NCI-H2227 (cell line): ENCODE measurements around the gene KCNK2.

Experiments
- DNase-seq: peaks from one replicate; lab custom pipeline; 2025; ENCODE audit not compliant: unreplicated experiment; lab: John Stamatoyannopoulos, UW

KCNK2 gene

DNA sequence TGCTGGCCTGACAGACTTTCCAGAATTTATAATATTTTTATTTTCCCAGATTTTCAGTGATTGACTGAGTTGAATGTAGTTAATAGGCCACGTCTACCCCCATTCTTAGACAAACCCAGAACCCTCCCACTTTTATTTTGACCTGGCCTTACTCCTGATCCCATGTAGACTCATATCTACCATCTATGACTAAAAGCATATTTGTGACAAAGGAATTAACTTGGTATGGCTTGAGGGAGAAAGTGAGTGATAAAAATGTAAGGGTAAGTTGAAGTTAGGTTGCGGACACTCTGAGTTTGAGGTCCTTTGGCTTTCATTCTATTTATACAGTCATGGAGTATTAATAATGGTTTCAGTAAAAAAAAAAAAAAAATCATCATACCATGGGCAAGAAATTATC lies 168.4 kb downstream of the KCNK2 start:
- no peak for DNase-seq

DNA sequence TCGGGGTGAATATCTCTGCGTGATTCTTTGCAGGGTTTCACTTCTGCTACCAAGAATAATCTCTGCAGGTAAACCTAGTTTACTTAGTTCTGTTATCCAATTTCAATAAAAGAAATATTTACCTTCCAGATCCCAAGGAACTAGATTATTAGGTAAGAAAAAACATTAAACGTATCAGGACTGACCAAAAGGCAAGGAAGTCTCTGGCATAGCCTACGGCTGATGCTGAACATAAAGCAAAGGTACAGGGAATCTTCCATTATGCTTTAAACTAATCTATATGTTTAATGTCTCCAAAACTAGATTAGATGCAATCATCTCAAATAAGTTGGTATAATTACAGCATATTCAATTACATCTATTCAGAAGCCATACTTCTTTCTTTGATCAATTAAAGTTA lies 168.9 kb downstream of the KCNK2 start:
- no peak for DNase-seq

DNA sequence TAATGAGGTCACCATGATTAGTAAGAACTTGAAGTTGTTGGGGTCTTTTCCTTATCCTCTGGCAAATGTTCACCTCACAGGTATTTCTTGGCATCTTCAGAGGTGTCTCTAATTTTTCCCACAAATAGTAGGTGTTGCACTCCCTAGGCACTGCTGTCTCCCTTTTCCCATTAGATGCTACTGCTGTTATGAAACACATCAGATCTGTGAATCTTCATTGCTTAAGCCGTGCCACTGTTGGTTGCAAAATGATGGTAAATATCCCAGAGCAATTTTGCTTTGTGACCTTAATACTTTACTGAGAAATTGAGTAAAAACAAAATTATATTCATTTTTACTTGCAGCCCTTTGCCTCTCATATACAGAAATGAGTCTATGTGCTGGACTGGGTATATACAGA lies 169.6 kb downstream of the KCNK2 start:
- DNase-seq, result no peak

DNA sequence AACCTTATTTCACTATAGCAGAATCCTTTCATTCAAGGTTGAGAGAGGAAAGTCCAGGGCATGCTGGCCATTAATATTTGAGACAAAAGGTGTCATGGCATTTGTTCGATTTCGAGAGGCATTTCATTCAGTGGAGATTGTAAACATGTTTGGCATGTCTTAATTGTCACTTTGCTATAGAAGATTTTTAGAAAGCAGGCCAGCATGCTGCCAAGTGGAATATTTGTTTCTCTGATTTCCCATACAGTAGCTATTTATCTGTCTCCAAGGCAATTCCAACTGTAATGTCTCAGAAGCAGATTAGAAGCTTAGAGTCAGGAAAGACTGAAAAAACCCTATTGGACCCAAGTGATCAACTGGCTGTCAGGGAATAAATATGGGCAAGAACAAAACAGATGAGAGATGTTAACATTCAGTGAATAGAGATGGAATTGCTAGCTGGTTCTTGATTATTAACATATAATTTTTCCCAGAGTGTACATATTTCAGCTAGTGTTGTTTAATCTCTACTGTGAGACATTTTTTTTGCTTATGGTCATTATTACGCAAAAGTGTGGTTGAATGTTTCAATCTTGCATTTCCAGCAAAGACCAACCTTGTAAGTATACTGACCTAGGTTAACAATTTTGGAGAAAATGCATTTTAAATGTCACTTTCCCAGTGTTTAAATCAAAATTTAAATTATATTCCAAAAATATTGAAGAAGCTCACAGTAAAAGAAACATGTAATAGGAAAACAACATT lies 174.6 kb downstream of the KCNK2 start:
- DNase-seq, result no peak

DNA sequence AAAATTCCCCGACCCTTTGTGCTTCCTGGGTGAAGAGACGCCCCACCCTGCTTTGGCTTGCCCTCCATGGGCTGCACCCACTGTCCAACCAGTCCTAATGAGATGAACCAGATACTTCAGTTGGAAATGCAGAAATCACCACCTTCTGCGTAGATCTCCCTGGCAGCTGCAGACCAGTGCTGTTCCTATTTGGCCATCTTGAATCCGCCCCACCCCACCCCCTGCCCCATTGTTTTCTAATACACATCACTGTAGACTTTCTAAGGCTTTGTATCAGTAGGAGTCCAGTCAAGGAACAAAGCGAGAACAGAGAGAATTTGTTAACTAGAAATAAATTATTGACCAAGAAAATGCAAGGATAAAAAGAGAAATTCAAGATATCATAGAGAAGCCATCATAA lies 178.2 kb downstream of the KCNK2 start:
- DNase-seq, result no peak

DNA sequence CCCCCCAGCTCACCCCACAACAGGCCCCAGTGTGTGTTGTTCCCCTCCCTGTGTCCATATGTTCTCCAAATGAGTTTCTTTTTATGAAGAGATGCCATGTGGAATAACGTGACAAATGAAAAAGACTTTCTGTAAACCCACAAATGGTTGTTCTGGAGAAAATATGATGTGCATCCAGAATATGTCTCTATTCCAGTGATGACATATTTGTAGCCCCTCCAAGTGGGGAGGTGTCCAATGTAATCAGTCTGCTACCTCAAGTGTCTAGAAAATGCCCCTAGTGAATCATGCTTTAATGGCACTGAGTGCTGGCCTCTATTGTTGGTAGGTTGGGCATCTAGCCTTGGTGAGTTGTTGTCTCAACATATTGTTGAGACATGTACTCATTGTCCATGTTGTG lies 179.6 kb downstream of the KCNK2 start:
- no peak for DNase-seq

DNA sequence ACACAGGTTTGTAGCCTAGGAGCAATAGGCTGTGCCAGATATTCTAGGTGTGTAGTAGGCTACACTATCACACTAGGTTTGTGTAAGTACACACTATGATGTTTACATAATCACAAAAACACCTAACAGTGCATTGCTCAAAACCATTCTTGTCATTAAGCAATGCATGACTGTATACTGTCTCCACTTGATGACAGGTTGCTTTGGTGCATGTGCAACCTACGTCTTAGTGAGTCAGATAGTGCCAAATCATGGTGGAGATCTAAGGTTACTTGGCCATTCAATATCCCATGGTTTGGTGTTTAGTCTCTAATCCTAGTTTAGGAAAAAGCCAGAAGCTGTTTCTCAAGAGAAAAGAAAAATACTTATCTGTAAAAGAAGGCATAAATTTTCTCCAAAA lies 181.1 kb downstream of the KCNK2 start:
- DNase-seq, result no peak

DNA sequence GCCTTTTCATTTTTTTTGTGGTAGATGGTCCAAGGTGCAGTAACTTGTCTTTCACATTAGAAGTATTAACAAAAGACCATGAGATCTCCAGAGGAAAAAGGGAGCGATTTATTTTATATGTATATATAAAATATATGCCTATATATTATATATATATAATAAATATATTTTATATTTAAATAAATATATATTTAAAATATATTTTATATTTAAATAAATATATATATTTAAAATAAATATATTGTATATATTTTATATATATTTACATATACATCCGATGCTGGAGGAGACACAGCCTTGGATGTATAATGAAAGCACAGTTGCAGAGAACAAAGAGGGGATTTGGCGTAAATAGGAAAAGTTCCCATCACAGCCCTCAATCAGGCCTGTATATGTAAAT lies 182.1 kb downstream of the KCNK2 start:
- DNase-seq, result no peak

DNA sequence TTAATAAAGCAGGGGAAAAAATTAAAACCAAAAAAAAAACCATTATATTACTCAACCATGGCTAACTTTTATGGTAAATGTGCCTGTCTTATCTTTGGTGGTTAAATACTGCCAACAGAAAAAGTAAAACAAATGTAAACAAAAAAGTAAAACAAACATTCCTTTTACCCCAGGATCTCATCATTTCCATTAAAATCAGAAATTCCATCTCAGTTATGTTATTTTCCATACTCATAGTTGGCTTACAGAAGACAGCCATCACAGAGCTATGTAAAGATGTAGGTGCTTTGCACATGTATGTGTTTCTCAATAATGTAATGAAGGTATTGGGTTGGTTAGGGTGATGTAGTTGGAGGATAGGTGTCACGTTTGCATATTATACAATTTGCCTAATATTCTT lies 185.0 kb downstream of the KCNK2 start:
- no peak for DNase-seq

DNA sequence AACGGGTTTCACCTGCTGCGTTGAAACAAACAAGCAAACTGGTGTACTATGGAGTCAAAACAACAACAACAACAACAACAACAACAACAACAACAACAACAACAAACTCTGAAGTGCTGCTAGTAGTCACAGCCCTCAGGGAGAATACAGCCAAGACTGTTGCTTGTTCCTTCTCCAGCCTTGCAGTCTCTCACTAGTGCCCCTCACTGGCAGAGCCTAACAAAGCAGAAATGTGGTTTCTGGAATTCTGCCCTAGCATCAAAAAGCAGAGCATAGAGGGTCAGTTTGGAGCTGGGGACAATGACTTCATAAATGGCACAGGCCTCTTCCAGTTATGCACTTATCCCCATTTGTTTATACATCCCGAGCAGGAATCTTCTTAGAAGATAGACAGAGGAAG lies 187.4 kb downstream of the KCNK2 start:
- DNase-seq, result no peak

DNA sequence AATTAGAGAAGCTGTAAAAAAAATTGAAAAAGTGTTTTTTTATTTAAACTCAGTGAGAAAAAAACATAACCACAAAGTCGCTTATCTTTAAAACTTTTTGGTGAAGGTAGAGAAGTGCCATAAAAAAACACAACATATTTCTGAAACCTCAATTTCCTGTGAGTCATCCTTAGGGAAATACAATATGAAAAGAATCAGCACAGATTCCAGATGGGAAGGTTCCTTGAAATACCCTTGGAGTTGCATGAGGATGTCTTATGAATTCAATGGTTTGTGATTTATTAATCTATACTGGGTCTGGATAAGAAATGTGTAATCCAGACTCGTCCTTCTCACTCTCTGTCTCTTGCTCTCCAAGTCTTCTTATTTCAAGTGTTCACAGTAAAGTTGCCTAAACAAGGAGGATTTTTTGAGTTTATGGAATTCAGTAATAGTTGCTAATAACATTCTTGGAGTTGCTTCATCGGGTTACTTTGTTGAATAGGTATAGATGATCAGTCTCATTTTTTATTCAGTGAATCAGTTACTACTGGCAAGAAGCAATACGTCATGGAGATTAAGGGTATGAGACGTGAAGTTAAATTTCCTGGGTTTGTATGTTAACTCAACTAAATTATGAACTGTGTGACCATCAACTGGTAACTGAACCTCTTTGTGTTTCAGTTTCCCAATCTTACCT lies 191.4 kb downstream of the KCNK2 start:
- no peak for DNase-seq

DNA sequence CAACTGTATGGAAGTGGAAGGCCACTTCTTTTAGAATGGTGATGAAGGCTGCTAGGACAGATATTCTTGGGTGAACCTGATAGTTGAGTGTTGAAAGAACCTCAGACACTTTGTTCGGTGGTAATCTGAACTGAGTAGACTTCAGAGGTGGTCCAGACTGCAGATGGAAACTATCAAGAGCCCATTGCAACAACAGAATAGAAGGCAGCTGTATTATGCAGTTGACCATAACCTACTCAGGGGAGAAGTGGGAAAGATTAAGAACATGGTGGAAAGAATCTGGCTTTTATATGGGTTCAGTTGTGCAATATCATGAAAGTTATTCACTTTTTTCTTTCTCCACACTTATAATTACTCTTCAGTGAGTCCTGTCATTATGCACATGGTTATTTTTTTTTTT lies 194.0 kb downstream of the KCNK2 start:
- DNase-seq, result no peak

DNA sequence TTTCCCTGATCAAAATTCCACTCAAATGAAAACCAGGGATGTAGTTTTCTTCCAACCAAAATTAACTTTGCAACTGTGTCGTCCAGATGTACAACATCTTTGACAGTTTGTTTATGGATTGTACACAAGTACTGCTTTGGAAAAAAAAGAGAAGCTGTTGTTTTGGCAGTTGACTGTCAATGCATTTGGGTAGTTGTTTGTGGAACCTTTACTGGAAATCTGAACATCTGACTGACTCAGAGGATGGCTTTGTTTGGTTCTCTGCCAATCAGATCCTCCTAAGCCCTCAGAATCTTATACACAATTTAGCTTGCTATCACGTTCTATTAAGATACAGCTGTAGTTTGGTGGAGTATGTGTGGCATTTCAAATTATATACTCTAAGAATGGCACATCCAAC lies 195.0 kb downstream of the KCNK2 start:
- no peak for DNase-seq

DNA sequence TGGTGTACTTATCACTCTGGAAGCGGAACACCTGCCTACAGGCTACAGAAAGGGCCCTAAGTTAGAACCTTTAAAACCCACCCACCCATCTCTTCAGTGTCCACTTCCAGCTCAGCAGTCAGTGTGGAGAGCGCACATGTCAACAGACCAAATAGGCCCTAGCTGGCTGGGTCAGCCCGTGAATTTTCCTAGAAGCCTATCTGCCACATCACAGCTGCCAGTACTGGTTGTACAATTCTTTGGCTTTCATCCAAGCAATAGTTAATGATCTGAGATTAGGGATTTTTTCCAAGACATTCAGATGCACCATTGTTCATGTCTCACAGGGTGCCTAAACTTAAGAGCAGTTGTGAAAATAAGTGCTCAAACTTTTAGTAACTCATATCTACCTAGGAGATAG lies 197.1 kb downstream of the KCNK2 start:
- DNase-seq, result no peak

DNA sequence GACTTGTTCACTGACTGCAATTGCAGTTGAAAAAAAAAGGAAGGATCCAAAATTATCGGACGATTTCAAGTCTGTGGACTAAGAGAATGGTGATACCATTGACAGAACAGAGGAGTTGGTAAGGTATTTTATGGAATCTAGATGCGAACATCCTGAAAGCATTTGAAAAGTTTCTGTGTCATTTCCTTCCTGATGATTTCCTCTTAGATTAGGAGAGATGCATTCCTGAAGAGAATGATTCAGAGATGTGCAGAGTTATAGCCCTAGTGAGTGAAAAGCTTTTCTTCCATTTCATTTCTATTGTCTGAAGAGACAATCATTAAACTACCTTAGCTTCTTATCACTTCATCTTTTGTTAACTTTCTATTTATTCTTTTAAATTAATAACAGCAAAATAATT lies 200.0 kb downstream of the KCNK2 start:
- no peak for DNase-seq

DNA sequence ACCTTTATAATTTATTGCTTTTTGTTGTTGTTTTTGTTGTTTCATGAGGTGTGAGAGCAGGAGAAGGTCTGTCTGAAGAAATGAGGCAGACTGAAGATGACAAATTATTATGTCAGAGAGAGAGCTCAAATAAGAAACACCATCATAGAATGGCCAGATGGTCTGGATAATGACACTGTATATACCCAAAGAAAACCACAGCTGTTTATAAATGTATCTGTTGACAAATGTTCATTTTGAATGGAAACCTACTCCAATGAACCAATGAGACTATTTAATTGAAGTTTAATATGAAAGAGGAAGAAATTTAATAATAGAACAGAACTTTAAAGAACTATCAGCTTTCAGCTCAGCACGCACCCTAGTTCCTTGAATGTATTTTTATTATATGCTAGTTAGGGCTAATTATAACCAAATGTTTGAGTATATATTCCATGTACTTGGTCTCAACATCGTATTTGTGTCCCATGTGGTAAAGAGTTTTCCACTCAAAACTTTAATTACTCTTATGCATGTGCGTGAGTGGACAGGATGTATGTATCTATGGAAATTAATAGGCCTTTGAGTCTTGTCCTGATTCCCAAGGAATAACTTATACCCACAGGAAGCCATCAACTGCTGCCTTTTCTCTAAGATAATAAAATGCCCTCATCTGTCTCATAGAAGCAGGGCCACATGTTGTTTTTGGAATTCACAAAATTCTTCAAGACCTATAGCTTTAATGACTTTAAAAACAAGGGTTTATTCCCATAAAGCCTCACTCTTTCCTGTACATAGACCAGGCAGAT lies 202.7 kb downstream of the KCNK2 start:
- DNase-seq, result no peak
